GM19452 (cell line): Measurements from ENCODE around the gene TANC1.

Source experiments
- ATAC-seq: cut with Tn5 transposase; IDR thresholded peaks from one replicate; pipeline ENCODE4 v1.9.1; 2021; ENCODE audit not compliant: unreplicated experiment

The TANC1 gene

GRCh38 chr2:159153951-159154350, 185.5 kb downstream of the TANC1 start:
- no peak for ATAC-seq

DNA sequence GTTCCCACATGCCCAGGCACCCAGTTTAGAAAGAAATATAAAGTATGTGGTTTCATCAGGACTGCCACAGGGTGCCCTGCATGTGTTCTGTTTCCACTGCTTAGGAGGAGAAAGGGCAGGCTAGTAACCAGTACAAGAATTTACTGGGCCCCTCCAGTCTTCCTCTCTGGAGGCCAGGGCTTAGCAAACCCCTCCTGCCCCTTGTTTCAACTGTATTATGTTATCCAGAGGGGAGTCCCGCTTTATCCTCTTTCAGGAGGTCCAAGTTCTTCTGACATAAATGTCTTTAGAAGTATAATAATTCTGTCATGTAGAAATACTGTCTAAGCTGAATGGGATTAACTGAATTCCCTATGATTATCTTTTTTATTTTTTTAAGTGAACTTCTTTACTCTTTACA, 185.9 kb downstream of the TANC1 start:
- no peak for ATAC-seq

DNA sequence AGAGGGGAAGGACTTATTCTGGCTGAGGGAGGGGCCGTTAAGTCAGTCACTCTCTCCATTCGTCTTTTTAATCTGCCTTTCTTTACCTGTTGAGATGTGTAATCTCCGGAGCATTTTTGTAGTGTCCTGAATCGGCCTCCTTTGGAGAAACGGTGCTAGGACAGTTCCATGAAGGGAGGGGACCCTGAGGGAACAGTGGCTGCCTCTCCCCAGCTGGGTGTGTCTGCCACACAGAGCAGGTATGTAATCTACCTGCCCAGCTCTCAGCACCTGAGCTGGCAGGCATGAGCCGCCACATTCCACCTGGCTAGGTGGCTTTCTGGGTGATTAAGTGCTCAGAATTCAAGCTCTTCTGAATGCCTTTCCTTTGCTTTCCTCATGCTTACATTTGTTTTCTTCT, 186.9 kb downstream of the TANC1 start:
- ATAC-seq, result no peak

DNA sequence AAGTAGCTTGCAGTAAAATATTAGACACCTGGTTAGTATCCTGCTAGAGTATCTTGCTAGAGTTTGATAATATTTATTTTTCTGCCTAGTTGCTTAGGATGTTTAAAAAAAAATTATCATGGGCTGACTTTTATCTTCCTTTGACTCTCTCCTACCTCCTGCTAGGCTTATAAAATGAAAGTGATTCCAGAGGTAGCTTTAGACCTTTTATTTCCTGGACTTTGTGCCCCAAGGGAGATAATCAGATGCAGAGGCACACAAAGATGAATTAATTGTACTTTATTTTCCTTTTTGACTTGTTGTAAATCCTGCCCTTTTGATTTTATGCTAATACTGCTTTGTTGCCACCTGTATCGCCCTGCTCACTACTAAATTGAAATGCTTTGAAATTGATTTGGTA, 187.4 kb downstream of the TANC1 start:
- no peak for ATAC-seq

DNA sequence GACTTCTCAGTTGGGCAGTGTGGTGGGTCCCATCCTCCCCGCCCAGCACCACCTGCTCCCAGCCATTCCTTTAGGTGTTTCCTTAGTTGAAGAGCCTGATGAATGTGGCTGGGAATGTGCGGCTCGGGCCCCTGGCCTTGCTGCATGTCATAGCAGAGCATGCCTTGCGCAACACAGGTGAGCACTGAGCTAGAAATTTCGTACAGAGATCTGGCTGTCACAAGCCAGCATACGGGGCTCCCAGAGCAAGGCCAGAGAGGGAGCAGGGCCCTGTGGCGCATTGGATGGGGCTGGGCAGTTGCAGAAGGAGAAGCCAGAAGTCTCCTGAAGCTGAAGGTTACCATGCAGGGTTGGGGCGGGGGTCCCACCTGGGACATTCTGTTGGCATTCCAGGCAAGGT, 188.4 kb downstream of the TANC1 start:
- ATAC-seq, result no peak

- no peak for ATAC-seq
Measured at GRCh38 chr2:159157361-159158209, 189.1 kb downstream of the TANC1 start.

DNA sequence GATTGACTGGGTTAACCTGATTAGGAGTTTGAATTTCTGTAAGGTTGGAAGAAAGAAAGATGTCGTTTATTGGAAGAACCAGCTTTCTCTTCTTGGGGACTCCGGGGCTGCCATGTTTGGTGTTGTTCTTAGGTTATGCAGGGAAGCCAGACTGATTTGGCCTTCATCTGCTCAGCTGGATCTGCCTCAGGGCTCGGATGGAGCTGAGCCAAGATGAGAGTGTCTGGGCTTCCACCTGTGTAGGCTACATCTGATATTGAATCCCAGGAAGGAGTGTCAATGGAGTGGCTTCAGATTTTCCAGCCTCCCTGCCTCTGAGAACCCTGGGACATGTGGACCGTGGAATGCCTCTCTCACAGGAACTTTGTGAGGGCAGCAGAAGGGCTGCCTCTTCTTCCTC, 192.0 kb downstream of the TANC1 start:
- ATAC-seq, result no peak

GRCh38 chr2:159160954-159161353, 192.5 kb downstream of the TANC1 start:
- no peak for ATAC-seq

DNA sequence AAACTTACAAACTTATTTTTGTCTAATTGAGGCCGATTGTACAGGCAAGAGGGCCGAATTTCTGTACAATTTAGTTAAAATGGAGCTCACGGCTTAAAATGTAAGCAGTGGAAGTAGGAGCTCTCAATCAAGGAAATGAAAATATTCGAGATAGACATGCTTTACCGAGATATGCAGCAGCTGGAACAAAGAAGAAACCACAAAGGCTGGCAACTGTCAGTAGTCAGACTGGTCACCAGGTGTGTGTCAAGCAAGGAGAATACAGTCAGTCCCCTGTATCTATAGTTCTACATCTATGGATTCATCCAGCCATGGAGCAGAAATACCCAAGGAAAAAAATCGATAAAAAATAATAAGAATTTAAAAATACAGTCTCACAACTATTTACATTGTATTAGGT, 195.5 kb downstream of the TANC1 start:
- ATAC-seq, result no peak

DNA sequence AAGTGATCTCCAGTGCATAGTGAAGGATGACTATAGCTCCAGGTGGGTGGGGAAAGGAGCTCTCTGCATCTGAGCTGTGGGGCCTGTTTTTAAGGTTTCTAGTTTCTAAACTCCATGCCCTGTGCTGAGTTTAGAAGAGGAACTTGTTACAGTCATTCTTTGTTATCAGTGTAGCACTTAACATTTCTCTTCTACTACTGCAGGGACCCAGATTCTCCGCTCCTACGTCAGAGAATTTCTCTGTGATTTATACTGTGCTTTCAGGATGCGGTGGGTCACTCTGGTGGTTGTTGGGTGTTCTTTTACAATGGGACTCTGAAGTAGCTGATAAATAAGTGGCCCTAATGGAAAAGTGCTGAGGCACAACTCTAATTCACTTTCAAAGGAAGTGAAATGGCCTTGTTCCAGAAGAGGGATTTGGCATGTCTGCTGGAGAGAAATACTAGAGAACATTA, 196.0 kb downstream of the TANC1 start:
- no peak for ATAC-seq

GRCh38 chr2:159165048-159165447, 196.6 kb downstream of the TANC1 start:
- ATAC-seq, result no peak

- ATAC-seq, result no peak
Measured at GRCh38 chr2:159168707-159169106, 200.3 kb downstream of the TANC1 start.

- no peak for ATAC-seq
Measured at GRCh38 chr2:159169187-159169586, 200.7 kb downstream of the TANC1 start.

- no peak for ATAC-seq
Measured at GRCh38 chr2:159172403-159172802, 204.0 kb downstream of the TANC1 start.

DNA sequence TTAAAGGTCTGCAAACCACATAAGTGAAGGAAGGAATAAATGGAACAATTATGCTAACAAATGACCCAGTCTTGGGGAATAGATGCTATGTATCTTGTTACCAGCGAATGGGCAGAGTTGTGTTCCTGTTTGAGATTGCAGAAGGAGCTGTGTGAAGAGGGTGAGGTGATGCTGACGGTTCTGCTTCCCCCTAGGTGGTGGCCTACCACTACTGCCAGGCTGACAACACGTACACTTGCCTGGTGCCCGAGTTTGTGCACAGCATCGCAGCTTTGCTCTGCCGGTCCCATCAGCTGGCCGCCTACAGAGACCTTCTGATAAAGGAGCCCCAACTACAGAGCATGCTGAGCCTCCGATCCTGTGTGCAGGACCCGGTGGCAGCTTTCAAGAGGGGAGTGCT, 206.3 kb downstream of the TANC1 start:
- ATAC-seq, result no peak

GRCh38 chr2:159175182-159175581, 206.7 kb downstream of the TANC1 start:
- no peak for ATAC-seq

DNA sequence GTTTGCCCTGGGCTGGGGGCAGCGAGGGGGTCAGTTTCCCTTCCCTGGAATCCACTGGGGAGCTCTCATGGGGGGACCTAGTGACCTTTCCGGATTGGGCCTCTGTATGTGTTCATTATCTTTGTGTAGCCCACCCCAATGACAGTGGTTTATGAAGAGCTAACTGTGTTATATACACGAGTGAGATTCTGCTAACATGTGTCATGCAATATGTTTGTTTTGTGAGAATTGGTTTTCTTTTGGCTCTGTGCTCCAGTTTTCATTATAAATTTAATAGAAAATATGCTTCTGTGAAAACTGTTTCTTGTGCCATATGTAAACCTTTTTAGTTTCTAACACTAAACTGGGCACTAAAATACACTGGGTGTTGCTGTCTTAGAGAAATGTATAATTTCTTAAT, 207.5 kb downstream of the TANC1 start:
- ATAC-seq, result no peak

DNA sequence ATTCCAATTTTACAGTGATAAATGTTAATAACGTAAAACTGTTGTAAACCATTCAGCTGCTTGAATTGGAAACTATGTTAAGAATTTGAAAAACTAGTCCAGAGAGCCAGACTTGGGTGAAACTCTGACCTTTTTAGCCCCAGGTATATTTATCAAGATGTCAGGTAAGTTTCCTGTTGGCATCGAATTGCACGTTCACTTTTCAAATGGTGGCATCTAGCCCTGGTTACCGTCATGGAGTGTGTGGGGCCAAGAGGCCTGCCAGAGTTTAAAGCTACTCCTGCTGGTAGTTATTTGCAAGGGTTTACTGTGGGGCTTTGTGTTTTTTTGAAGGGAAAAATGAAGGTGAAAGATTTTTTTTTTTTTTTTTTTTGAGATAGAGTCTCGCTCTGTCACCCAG, 208.1 kb downstream of the TANC1 start:
- no peak for ATAC-seq

GRCh38 chr2:159177357-159177756, 208.9 kb downstream of the TANC1 start:
- no peak for ATAC-seq

- no peak for ATAC-seq
Measured at GRCh38 chr2:159177957-159178356, 209.5 kb downstream of the TANC1 start.

DNA sequence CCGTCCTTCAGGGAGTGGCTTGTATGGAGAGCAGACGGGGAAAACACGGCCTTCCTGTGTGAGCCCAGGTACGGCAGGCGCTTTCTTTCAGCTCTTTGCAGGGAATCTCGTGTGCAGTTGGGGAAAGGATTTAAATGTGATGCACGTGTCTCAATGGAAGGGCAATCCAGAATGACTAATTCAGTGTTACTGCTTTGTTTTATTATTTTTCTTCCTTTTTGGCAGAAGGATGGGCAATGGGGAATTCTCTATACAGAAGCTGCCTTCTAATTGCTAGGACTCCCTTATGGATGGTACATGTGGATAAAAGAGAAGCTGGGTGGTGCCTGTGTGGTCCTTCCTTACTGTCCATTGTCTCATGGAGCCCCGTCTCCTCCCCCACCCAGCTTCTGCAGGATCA, 210.7 kb downstream of the TANC1 start:
- no peak for ATAC-seq

DNA sequence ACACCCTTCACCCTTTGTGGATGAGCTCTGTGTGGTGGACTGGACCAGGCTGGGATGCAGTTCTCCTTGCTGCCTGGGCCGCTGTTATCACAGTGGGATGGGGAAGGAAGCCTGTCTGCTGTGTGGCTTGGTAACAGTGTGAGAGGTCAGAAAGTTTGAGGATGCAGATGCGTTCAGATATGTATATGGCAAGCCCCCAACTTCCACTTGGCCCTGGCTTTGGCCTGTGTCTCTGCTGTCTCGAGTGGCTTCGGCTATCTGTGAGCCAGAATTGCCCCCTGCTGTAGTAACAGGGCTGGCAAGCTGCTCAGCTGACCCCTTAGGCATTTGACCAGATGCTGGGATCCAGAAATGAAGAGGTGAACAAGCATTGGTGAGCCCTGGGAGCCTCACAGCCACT, 211.3 kb downstream of the TANC1 start:
- ATAC-seq, result no peak

DNA sequence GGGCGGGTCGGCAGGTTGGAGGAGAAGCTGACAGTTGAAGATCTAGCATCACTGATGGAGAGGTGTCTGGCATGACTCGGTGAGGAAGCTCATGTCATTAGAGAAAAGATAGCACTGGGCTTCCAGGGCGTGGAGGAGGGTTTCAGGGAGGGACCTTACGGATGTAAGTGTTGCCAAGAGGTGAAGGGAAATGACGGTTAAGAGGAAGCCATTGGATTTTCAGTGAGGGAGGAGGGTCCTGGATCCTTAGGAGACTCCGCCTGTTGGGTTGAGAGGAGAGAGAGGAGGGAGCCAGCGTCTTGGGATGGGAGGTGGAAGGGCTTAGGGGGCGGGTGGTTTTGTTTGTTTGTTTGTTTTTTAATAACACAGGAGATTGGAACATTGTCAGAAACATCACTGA, 214.9 kb downstream of the TANC1 start:
- ATAC-seq, result no peak
